ENCODE results near the gene SERPINA12.

DNA sequence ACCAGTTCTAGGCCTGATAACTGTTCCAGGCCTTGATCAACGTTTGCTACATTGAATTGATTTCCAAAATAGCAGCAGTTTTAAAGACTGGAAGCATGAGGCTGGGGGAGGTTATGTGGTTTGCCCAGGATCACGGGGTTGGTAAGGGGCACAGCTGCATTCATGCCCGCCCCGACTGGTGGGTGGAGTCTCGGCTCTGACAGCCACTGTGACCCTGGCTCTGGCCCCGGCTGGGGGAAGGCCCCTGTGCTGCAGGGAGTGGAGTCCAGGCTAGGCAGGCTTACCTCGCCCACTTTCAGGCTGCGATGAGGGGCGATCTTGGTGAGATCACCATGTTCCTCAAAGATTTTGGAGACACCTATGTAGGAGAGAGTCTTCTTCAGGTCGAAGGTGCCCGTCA lies 19.9 kb downstream of the SERPINA12 start:
- TF ChIP-seq GABPB1 (CRISPR knock-in tag; IDR thresholded peaks at IDR 0.05) = no peak
- TF ChIP-seq ATF7 (IDR thresholded peaks at IDR 0.05) = no peak
- no peak for TF ChIP-seq ATF7 (CRISPR knock-in tag; IDR thresholded peaks at IDR 0.05)
- TF ChIP-seq PRDM4 (CRISPR knock-in tag; IDR thresholded peaks at IDR 0.05; ENCODE audit: borderline replicate concordance) = no peak
- TF ChIP-seq EZH2 (conservative IDR thresholded peaks at IDR 0.05; ENCODE audit: low read depth, low read length) = no peak
- TF ChIP-seq HNF1B (CRISPR knock-in tag; IDR thresholded peaks at IDR 0.05) = no peak
- TF ChIP-seq SMAD1 (CRISPR knock-in tag; IDR thresholded peaks at IDR 0.05; ENCODE audit: borderline replicate concordance, low read depth) = no peak
- no peak for TF ChIP-seq ZNF558 (CRISPR knock-in tag; IDR thresholded peaks at IDR 0.05; ENCODE audit: borderline replicate concordance)
- no peak for TF ChIP-seq CC2D1A (CRISPR knock-in tag; IDR thresholded peaks at IDR 0.05)
- TF ChIP-seq GABPA (IDR thresholded peaks at IDR 0.05; ENCODE audit: low read depth, low read length) = no peak
- no peak for TF ChIP-seq GABPA (CRISPR knock-in tag; IDR thresholded peaks at IDR 0.05; ENCODE audit: low read depth)
- no peak for TF ChIP-seq SMC3 (IDR thresholded peaks at IDR 0.05; ENCODE audit: low read length)
- TF ChIP-seq TCF12 (IDR thresholded peaks at IDR 0.05) = no peak
- TF ChIP-seq TCF12 (CRISPR knock-in tag; IDR thresholded peaks at IDR 0.05) = no peak

Data from HepG2 (cell line).